HG03196 (cell line): Measurements from ENCODE around the gene GCLM.
A peak's percentile ranks its signal among the peaks of the same experiment; 100 is the strongest.
"Not testable (repeated sequence)": the region's sequence is repeated elsewhere in the genome, so short reads cannot be mapped to it uniquely, and the experiment has no call there.

Experiments
- ATAC-seq: cut with Tn5 transposase; IDR thresholded peaks from one replicate; pipeline ENCODE4 v1.9.1; 2021; ENCODE audit not compliant: unreplicated experiment

GCLM gene

DNA sequence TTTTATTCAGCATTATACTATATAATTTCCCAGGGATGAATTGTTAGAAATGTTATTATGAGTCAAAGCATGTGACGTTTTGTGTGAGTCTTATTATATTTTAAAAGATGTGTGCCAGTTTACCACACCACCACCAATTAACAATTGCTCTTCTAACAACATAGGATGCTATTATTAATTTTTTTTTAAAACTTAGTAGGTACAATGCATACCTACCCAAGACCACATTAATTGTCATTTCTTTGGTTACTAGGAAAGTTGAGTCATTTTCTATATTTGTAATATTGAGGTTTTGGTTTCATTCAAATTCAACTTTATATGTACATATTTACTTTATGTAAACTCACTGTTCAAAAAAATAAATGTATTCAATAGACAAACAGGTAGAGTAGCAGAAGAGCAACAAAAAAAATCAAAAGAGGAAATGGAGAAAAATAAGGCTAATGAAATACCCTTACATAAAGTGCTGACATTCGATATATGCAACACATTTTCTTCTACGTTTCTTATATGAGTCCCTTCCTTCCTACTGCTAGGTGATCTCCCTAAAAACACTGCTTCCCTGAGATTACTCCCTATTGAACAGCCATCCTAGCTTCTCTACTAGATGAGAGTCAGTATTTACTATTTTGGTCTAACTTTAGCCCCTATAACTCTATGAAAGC lies 9.6 kb downstream of the GCLM start:
- ATAC-seq, result no peak

DNA sequence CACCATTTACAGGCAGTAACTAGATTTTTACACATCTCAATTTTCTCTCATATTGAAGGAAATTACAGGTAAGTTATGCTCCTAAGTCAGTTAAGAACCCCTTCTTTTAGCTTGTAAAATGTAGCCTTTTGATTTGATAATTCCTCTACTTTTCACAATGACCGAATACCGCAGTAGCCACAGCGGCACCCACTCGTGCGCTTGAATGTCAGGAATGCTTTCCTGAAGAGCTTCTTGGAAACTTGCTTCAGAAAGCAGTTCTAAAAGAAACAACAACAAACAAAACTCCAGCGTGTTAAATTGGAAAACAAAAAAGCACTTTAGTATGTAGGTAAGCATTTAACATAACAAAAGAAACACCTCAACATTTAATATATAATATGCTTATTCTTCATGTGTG lies 20.3 kb downstream of the GCLM start:
- no peak for ATAC-seq

DNA sequence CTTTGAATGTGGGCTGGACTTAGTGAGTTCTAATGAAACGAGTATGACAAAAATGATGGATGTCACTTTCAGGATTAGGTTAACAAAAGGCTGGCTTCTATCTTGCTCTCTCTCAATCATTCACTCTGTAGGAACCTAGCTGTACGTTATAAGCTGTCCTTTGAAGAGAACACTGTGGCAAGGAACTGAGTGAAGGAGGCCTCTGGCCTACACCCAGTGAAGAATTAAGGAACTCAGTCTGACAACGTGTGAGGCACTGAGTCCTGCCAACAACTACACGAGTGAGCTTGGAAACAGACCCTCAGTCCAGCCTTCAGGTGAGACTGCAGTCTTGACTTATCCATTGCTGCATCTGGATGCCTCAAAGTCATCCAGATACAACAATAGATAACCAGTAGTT lies 27.0 kb downstream of the GCLM start:
- no peak for ATAC-seq

DNA sequence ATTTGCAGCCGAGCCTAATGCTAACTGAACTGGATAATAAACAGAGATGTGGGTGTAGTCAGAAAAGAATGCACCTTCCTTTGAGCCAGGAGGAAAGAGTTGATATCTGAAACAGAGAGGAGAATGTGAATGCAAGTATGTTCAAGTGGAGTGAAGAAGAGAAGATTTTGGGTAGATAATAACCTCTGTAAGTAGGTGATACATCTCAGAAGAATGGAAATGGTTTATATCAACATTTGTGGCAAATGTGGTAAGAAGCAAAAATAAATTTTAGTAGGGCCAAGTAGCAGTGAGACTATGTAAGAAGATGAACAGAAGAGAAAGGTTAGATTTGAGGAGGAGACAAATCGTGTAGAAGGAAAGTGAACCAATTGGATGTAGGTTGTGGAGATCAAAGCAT lies 28.5 kb downstream of the GCLM start:
- no peak for ATAC-seq

DNA sequence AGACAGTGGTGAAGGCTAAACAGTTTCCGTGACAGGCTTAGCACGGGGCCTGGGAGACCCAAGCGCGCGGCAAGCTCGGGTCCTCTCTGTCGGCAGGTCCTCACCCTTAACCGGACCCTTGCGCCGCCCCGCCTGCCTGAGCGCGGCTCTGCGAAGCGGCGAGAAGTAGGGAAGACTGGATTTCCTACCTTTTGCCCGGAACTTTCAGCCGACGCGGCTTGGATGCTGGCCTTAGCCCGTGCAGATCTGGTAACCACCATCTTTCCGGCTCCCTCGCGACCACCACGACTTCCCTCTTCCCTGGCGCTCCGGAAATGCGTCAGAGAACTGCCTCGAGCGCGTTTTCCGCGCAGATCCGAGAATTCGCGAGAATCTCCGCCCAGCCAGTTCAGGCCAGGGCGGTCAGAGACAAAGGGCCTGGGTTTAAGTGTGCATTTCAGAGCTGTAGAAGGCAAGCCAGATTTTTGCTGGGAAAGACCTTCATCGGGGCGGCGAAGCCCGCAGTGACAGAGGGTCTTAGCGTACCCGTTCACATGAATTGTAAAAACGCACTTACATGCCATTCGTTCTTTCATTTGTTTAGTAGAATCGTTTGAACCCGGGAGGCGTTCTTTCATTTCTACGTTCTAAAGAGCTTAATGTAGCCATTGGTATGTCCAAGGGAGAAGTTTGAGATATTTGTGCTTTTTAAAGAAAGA lies 30.2 kb downstream of the GCLM start, which contains the start of gene DNTTIP2:
Gene DNTTIP2 (minus strand): TSS at position 318 of the 698 bp plus-strand sequence. CDS start 58 bp downstream, at position 260.
- peak; percentile 90 for ATAC-seq

DNA sequence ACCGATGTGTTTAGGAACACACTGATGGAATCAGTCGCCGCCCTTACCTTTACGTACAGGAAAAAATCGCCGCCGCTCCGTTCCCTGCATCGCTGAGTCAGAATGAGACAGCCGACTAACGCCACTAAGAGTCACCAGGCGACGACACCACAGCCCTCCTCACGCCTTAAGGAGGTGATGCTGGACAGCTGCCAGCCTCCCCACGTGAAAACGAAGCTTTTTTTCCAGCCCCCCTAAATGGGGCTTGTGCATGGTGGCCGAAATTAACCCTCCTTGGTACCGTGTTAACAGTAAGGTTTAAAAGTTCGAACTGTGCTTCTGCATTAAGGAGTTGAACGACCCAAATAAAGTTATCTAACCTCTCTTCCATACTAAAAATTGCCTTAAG lies 30.7 kb downstream of the GCLM start:
- peak; percentile 64 for ATAC-seq

DNA sequence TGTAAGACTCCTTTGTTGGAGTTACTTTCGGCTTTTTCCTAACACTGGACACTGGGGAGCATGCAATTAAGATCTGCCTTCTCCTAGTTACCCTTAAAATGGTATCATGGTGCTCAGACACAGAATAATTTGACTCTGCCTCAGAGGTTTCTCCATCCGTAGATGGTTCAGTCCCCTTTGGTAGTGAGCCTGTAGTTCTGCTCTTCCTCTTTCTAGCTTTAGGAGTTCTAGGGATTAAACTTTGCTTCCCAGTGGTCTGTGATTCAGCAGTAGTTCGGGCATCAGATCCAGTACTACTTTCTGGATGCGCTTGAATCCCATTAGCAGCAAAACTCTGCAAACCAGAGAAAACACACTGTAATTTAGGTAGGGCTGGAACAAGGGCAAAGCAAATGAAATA lies 31.7 kb downstream of the GCLM start:
- no peak for ATAC-seq

DNA sequence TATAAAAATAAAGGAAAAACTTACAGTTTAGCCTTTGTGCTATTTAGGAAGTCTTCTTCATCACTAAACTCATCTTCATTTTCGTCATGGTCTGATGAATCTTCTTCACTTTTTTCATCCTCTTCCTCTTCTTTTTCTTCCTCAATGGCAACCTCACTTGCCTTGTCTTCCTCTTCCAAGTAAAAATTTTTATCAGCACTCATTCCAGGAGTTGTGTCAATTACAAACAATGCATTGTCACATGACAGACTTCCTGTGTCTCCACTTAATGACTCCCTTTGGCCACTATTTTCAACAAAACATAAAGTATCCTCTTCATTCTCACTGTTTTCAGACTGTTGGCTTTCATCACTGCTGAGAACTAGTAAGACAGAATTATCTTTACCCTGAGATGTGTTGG lies 33.0 kb downstream of the GCLM start:
- no peak for ATAC-seq

DNA sequence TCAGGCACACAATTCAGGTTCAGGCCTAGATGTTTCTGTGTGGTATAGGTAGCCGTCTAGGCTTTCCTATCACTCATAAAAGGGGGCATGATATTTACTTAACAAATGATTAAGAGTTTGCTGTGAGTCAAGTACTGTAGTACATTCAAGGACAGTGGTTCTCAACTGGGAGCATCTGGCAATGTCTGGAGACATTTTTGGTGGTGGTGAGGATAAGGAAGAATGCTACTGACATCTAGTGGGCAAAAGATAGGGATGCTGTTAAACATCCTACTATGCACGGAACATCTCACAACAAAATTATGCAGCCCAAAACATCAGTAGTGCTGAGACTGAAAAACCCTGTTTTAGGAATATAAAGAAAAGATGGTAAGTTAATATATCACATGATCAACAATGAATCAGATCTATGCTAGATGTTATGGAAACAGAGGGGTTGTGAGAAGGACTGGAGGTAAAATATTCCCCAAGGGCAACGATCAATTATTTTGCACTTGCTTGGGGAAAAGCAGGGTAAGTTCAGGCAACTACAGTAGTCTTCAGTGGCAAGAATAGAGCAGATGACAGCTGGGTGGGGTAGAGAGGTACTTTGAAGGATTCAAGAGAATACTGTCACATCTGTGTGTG lies 35.1 kb downstream of the GCLM start:
- no peak for ATAC-seq

DNA sequence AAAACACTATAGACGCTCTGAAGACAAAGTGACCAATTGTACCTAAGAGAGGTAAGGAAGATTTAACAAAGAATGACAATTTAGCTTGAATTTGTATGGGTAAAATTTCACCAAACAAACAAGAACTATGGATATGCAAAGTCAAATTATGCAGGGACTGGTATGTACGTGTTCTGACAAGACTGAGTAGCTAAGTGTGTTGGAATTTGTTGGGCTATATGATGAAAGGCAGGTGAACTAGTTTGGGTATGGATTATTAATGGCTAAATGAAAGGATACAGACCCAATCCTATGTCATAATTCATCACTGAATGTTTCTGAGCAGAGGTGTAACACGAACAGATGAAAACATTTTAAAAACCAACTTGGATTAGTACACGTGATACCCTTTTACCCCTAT lies 37.9 kb downstream of the GCLM start:
- no peak for ATAC-seq

DNA sequence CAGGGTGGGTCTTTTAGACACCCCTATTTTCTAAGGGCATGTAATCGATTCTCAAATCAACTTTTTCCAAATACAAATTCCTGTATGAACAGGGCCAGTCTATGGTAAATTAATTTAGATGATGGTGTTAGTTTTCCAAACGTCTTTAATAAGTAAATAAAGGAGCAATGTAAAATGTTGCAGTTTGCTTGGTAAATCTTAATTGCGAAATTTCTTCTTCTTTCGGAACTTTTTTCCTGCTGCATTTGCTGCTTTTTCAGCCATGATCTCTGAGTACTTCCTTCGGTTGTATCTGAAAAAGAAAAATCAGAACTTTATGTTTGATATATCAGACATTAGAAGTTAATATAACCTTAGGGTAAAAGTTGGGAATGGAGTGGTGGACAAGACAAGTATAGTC lies 39.6 kb downstream of the GCLM start:
- ATAC-seq, result no peak

DNA sequence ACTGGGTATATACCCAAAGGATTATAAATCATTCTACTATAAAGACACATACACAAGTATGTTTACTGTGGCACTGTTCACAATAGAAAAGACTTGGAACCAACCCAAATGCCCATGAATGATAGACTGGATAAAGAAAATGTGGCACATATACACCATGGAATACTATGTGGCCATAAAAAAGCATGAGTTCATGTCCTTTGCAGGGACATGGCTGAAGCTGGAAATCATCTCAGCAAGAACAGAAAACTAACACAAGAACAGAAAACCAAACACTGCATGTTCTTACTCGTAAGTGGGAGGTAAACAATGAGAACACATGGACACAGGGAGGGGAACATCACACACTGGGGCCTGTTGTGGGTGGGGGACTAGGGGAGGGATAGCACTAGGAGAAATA lies 40.7 kb downstream of the GCLM start:
- ATAC-seq, result not testable (repeated sequence)

DNA sequence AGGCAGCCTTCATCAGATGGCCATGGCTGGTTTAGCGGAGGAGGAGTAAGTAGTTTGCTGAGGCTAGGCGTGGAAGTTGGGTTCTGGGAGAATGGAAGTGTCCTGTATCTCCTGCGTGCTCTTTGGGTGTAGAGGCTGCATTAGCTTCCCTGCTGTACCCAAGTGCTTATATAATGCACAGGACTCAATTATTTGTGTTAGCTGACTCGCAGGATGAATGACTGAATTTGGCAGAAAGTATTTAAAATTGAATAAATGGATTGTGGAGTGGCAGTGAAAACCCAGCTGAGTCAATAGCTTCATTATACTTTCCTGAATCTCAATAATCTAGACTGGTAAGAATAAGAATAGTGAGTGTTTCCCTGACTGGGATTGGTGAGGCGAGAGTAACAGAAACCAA lies 44.0 kb downstream of the GCLM start:
- no peak for ATAC-seq

DNA sequence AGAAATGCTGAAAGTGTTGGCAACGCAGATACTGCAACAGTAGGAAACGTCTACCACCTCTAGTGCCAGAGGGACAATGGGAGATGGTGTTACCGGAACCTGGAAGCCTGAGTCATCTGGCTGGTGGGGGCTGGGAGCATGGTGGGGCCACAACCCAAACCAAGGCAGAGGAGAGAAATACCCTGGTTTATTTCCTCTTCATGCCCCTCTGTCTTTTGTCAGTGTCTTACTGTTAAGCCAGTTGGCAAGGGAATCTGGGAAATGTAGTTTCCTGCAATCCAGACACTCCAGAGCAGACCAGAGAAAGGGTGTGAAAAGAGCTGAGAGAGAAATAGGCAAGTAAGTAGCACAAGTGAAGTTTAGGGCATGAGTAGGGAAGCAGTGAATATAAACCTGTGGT lies 45.1 kb downstream of the GCLM start:
- no peak for ATAC-seq

DNA sequence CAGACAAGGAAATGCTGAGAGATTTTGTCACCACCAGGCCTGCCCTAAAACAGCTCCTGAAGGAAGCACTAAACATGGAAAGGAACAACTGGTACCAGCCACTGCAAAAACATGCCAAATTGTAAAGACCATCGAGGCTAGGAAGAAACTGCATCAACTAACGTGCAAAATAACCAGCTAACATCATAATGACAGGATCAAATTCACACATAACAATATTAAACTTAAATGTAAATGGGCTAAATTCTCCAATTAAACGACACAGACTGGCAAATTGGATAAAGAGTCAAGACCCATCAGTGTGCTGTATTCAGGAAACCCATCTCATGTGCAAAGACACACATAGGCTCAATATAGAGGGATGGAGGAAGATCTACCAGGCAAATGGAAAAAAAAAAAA lies 51.6 kb downstream of the GCLM start:
- ATAC-seq, result not testable (repeated sequence)

DNA sequence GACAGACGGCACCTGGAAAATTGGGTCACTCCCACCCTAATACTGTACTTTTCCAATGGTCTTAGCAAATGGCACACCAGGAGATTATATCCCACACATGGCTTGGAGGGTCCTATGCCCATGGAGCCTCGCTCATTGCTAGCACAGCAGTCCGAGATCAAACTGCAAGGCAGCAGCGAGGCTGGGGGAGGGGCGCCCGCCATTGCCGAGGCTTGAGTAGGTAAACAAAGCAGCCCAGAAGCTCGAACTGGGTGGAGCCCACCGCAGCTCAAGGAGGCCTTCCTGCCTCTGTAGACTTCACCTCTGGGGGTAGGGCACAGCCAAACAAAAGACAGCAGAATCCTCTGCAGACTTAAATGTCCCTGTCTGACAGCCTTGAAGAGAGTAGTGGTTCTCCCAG lies 53.2 kb downstream of the GCLM start:
- ATAC-seq, result not testable (repeated sequence)

DNA sequence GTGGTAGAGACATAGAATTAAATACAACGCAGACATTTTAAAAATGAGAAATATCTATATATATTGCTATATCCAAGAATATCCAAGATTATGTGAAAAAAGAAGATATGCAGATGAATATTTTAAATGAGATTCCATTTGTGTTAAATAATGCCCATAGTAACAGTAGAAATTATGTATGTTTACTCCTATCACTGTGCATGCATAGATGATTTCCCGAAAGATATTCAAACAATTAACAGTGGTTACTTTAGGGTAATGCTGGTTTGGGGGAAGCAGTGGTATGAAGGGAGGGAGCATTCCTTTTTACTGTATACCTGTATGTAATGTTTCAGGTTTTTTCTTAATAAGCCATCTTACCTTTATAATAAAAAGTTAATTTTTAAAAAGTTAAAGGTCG lies 55.3 kb downstream of the GCLM start:
- no peak for ATAC-seq

DNA sequence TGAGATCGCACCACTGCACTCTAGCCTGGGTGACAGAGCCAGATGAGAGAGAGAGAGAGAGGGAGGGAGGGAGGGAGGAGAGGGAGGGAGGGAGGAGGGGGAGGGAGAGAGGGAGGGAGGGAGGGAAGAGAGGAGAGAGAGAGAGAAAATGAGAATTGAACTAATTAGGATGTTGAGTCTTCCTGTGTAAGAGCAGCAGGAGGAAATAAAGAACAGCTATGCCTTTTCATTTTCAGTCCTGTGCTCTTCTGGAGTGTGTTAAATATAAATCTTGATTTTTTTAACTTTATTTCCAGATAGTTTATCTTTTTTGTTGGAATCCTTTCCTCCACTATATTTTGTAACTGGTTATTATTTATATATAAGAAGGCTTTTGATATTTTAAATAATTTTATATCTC lies 57.4 kb downstream of the GCLM start:
- ATAC-seq, result no peak

DNA sequence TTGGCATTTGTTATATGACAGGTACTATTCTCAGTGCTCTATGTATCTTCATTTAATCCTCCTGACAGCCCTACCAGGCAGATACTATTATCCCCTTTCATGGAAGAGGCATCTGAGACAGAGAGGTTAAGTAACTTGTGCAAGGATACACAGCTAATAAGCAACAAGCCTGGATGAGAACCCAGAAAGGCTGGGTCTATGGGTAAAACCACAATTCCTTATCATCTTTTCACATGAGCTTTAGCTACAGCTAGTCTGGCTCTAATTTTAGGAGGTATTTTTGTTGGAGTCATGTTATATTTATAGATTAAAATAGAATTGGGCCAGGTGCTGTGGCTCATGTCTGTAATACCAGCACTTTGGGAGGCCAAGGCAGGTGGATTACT lies 57.9 kb downstream of the GCLM start:
- ATAC-seq, result no peak

DNA sequence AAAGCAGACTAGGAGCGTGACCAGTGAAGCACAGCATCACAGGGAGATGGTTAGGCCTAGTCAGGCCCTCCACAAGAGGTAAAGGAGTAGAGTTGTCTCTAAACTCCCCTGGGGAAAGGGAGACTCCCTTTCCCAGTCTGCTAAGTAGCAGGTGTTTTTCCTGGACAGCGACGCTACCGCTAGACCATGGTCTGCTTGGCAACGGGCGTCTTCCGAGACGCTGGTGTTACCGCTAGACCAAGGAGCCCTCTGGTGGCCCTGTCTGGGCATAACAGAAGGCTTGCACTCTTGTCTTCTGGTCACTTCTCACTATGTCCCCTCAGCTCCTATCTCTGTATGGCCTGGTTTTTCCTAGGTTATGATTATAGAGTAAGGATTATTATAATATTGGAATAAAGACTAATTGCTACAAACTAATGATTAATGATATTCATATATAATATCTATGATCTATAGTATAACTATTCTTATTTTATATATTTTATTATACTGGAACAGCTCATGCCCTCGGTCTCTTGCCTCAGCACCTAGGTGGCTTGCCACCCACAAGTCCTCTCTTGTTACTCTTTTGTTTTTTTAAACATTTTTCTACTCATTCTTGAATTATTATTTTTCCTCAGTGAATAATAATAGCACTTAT lies 58.4 kb downstream of the GCLM start:
- ATAC-seq, result not testable (repeated sequence)

DNA sequence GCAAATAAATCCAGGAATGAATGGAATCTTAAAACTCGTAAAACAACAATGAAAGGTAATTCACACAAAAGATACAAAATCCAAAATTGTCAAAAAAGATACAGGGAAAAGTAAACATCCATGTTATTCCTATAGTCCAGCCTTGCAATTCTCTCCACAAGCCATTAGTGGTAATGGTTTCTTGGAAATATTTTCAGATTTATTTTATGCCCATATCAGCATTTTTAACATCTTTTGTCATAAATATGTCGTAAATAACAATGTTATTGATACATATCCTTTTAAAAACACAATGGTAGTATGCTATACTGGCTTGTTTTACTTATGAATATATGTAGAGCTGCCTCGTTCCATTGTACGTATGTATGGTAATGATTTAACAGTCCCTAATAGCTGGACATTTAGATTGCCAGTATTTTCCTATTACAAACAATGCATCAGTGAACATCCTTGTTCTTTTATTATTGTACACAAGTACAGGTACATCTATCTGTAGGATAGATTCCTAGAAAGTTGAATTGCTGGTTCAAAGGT lies 60.8 kb downstream of the GCLM start:
- no peak for ATAC-seq
